Stomach (tissue), 9 donors: ENCODE results near the gene GCK. TPM values are rescaled to one million over a fixed set of nuclear protein-coding genes. Genes with fewer than 3 reads are reported as not detected.

Source experiments
- DNase-seq, 2 donors: peaks; one replicate each; pipeline versions ENCODE4 v3.0.0 to v3.0.0-alpha.2; 2013 to 2019
- H3K27ac ChIP-seq, 5 donors: fragments of 200-600 bp in 4 of 5; sonication (generic) in 4 of 5; one replicate each; pipeline ENCODE4 v1.5.1; 2013 to 2019; ENCODE audit warnings: mild to moderate bottlenecking in 1 of 5, moderate library complexity in 1 of 5
- H3K27me3 ChIP-seq, 3 donors: fragments of 200-600 bp; sonication (generic); one replicate each; pipeline ENCODE4 v1.5.1; 2017 to 2019; ENCODE audit warnings: mixed run types in 1 of 3
- H3K36me3 ChIP-seq, 4 donors: fragments of 200-600 bp; sonication (generic); 1 replicate in 3 of 4; 2 replicates in 1 of 4; pipeline ENCODE4 v1.5.1; 2016 to 2019
- H3K4me1 ChIP-seq, 4 donors: fragments of 200-600 bp; sonication (generic); one replicate each; pipeline ENCODE4 v1.5.1; 2016 to 2019
- H3K4me3 ChIP-seq, 4 donors: fragments of 200-600 bp; sonication (generic) in 3 of 4; one replicate each; pipeline ENCODE4 v1.5.1; 2016 to 2019; ENCODE audit warnings: mild to moderate bottlenecking in 1 of 4
- H3K9me3 ChIP-seq, 4 donors: fragments of 200-600 bp; sonication (generic); one replicate each; pipeline ENCODE4 v1.5.1; 2016 to 2019
- CTCF ChIP-seq, 7 experiments: fragments of 450-650 bp in 4 of 7; fragments of 200-600 bp in 3 of 7; sonication (generic) in 3 of 7; IDR thresholded peaks; one replicate each; pipeline ENCODE4 v1.5.1; 2016 to 2019; ENCODE audit warnings: antibody characterized with exemption in 7 of 7, control low read depth in 2 of 7, mild to moderate bottlenecking in 1 of 7
- EP300 ChIP-seq: sonication (generic); formaldehyde crosslinking; IDR thresholded peaks from one replicate; pipeline ENCODE4 v1.6.1; 2017; ENCODE audit warnings: antibody characterized with exemption
- POLR2A ChIP-seq, 4 donors: fragments of 450-650 bp; IDR thresholded peaks; one replicate each; pipeline ENCODE4 v1.6.1; 2016; ENCODE audit warnings: antibody characterized with exemption in 4 of 4, control low read depth in 2 of 4, mild to moderate bottlenecking in 1 of 4, moderate library complexity in 1 of 4
- POLR2AphosphoS5 ChIP-seq, 3 donors: sonication (generic); formaldehyde crosslinking; IDR thresholded peaks; one replicate each; pipeline ENCODE4 v1.6.1; 2016; ENCODE audit warnings: antibody characterized with exemption in 3 of 3
- WGBS, 5 donors: extraction: QIAGEN DNeasy Blood & Tissue Kit in 3 of 5; methylation state at CpG; one replicate each; pipeline versions ENCODE4 v1.1.5 to v1.1.7; 2013 to 2018; 5-methylcytosine and 5-hydroxymethylcytosine counted together
- intact Hi-C: fragments of 100-400 bp; cut with DNase I; formaldehyde crosslinking; loops from one replicate; pipeline ENCODE4 v1.15.1; 2023; ENCODE audit warnings: low total_unique reads
- polyA plus RNA-seq, 3 donors: library from polyadenylated mRNA; stranded (reverse); fragments of 200-250 nt; gene quantifications; one replicate each; pipeline ENCODE4 v1.2.3, GENCODE V29; 2013
- small RNA-seq, 4 donors: library from RNA; depleted of rRNA; stranded (forward); fragments of <200 nt; gene quantifications; one replicate each; pipeline ENCODE3, GENCODE V24; 2016
- total RNA-seq, 5 donors: library from RNA; depleted of rRNA; stranded (reverse); fragments of >200 nt; gene quantifications; one replicate each; pipeline versions ENCODE4 v1.1.0 to v1.2.3, GENCODE V29; 2014 to 2016
- donor health status: healthy with polysubstance abuse.
- donor health status: Bipolar disorder and iron deficiency.
- donor health status: healthy.

The GCK gene
- total and polyA plus RNA-seq, 8 donors = 0.55 to 1.9 (median 1.1) TPM; not detected in 4

GRCh38 chr7:44095781-44096180 is 93.5 kb downstream of the GCK start:
- intact Hi-C loops = no loop called here
- 81 to 91% (median 89%) methylated on average over 1 to 3 of the region's 3 CpGs for WGBS, 5 donors
- Histone ChIP-seq H3K27ac (no peak overlapping the region), H3K4me3 (no peak overlapping the region), H3K36me3 (no peaks in the 10 kb centered on the region), H3K27me3 (no peaks in the 10 kb centered on the region), H3K4me1 (peaks cover 0 to 10% (median 4%) of the 10 kb centered on the region in 4 donors), H3K9me3 (no peaks in the 10 kb centered on the region)
- TF ChIP-seq POLR2A (IDR thresholded peaks at IDR 0.05) (no peak), EP300 (no peak), CTCF (IDR thresholded peaks at IDR 0.05) (no peak), POLR2AphosphoS5 (IDR thresholded peaks at IDR 0.05) (no peak)
- no peak for DNase-seq

GRCh38 chr7:44094883-44095592 is 94.2 kb downstream of the GCK start:
- Histone ChIP-seq H3K4me1 (peaks cover 0 to 15% (median 7%) of the 10 kb centered on the region in 4 donors), H3K36me3 (no peaks in the 10 kb centered on the region), H3K27me3 (no peaks in the 10 kb centered on the region), H3K4me3 (no peak overlapping the region), H3K27ac (peak overlapping the region in 1 of 5 donors; percentile 40), H3K9me3 (no peaks in the 10 kb centered on the region)
- DNase-seq = no peak
- TF ChIP-seq CTCF (IDR thresholded peaks at IDR 0.05) (no peak), POLR2AphosphoS5 (IDR thresholded peaks at IDR 0.05) (no peak), POLR2A (IDR thresholded peaks at IDR 0.05) (no peak), EP300 (no peak)
- intact Hi-C loops = no loop called here
- WGBS, 5 donors = 53 to 79% (median 67%) methylated on average over 2 of the region's 2 CpGs

GRCh38 chr7:44094365-44094764 is 94.9 kb downstream of the GCK start:
- H3K27me3 ChIP-seq = no peaks in the 10 kb centered on the region
- intact Hi-C loops = no loop called here
- TF ChIP-seq POLR2AphosphoS5 (IDR thresholded peaks at IDR 0.05) (no peak), POLR2A (IDR thresholded peaks at IDR 0.05) (no peak), CTCF (IDR thresholded peaks at IDR 0.05) (no peak), EP300 (no peak)
- 39 to 75% (median 61%) methylated on average over 2 of the region's 2 CpGs for WGBS, 5 donors
- H3K4me3 ChIP-seq = no peak overlapping the region
- H3K9me3 ChIP-seq = no peaks in the 10 kb centered on the region
- peak overlapping the region in 1 of 5 donors; percentile 40 for H3K27ac ChIP-seq
- no peak for DNase-seq
- peaks cover 0 to 18% (median 8%) of the 10 kb centered on the region in 4 donors for H3K4me1 ChIP-seq
- H3K36me3 ChIP-seq = no peaks in the 10 kb centered on the region

Small RNAs within 50 kb of the gene (small RNA-seq; reads per million reads assigned to genes)
- gene RNA5SP230 = 0 reads per million in 4 donors

Other genes starting within 250 kb of the GCK start
- gene SPDYE1, start 191.5 kb downstream of the GCK start, total RNA-seq = not detected
- gene SPDYE1, start 191.5 kb downstream of the GCK start, polyA plus RNA-seq = not detected
- gene DBNL, start 144.7 kb downstream of the GCK start, total RNA-seq = 100 to 1,000 TPM in 2 of 5 donors, 10 to 100 TPM in 3; 27.4 to 154 (median 77.8) TPM
- gene DBNL, start 144.7 kb downstream of the GCK start, polyA plus RNA-seq = 10 to 100 TPM; 75.9 to 98.7 (median 78.1) TPM
- under 1 TPM in 1 of 5 donors, not detected in 4; 0.92 TPM for gene PGAM2, start 123.9 kb downstream of the GCK start, total RNA-seq
- gene PGAM2, start 123.9 kb downstream of the GCK start, polyA plus RNA-seq = 1 to 10 TPM; 3.1 to 5.8 (median 4.2) TPM
- gene POLM, start 106.9 kb downstream of the GCK start, total RNA-seq = 10 to 100 TPM in 4 of 5 donors, 1 to 10 TPM in 1; 4.7 to 94.2 (median 17.8) TPM
- gene POLM, start 106.9 kb downstream of the GCK start, polyA plus RNA-seq = 10 to 100 TPM; 10.2 to 18.6 (median 10.6) TPM
- 100 to 1,000 TPM in 1 of 5 donors, 10 to 100 TPM in 4; 37.3 to 179 (median 58.8) TPM for gene AEBP1, start 85.1 kb downstream of the GCK start, total RNA-seq
- gene AEBP1, start 85.1 kb downstream of the GCK start, polyA plus RNA-seq = 10 to 100 TPM; 14.6 to 36.7 (median 17.7) TPM
- 10 to 100 TPM; 19.8 to 91.2 (median 34.3) TPM for gene POLD2, start 65.9 kb downstream of the GCK start, total RNA-seq
- 10 to 100 TPM; 77.2 to 85.4 (median 79.6) TPM for gene POLD2, start 65.9 kb downstream of the GCK start, polyA plus RNA-seq
- gene MYL7, start 48.1 kb downstream of the GCK start, total RNA-seq = not detected
- 1 to 10 TPM in 1 of 3 donors, not detected in 2; 2.2 TPM for gene MYL7, start 48.1 kb downstream of the GCK start, polyA plus RNA-seq
- gene YKT6, start 11.5 kb upstream of the GCK start, total RNA-seq = 10 to 100 TPM; 35.7 to 86.9 (median 52.0) TPM
- gene YKT6, start 11.5 kb upstream of the GCK start, polyA plus RNA-seq = 10 to 100 TPM; 35.3 to 58.7 (median 52.4) TPM
- 1 to 10 TPM in 2 of 5 donors, under 1 TPM in 1, not detected in 2; 0.92 to 7.6 (median 4.6) TPM for gene CAMK2B, start 136.2 kb upstream of the GCK start, total RNA-seq
- gene CAMK2B, start 136.2 kb upstream of the GCK start, polyA plus RNA-seq = 10 to 100 TPM in 1 of 3 donors, 1 to 10 TPM in 2; 2.9 to 28.4 (median 6.2) TPM